GM18526 (cell line): ENCODE data around the gene FOSL1.

Experiments used
- POLR2A ChIP-seq: IDR thresholded peaks from 3 replicates; pipeline ENCODE4 v1.6.1; 2011; ENCODE audit not compliant: insufficient read length; ENCODE audit errors: extremely low read depth

Gene FOSL1

DNA sequence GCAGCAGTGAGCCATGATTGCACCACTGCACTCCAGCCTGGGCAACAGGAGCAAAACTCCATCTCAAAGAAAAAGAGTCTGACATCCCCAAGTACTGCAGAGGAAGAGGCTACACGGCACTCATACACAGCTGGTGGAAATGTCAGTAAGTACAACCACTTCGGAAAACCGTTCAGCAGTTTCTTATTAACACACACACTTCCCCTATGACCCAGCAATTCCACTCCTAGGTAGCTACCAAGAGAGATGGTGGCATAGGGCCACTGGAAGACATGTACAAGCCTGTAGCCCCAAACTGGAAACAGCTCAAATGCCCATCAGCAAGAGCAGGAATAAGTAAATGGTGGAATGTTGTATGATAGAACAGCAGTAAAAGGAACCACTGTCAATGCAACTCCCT, 22.4 kb upstream of the FOSL1 start:
- no peak for TF ChIP-seq POLR2A

- TF ChIP-seq POLR2A: no peak
These were observed 21.7 kb upstream of the FOSL1 start for GRCh38 chr11:65921876-65922275.

DNA sequence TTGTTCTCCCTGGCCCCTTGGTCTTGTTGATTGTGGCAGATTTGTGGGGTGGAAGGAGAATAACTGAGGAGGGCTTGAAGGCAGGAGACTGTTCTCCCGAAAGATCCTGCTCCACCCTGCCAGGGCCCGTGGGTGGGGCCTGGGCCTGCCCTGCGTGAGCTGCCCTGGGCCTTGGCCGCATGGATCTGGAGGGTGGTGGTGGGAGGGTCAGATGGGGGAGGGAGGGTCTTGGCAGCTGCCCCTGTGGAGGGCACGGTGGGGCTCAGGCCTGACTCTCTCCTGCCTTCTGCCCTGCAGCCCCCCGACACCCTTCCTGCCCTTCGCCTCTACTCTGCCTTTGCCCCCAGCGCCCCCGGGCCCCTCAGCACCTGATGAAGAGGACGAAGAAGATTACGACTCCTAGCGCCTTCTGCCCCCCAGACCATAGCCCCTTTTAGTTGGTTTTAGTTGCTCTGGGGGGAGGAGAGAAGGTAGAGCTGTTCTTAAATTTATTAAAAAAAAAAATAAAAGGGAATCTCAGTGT, 20.9 kb upstream of the FOSL1 start:
- no peak for TF ChIP-seq POLR2A

DNA sequence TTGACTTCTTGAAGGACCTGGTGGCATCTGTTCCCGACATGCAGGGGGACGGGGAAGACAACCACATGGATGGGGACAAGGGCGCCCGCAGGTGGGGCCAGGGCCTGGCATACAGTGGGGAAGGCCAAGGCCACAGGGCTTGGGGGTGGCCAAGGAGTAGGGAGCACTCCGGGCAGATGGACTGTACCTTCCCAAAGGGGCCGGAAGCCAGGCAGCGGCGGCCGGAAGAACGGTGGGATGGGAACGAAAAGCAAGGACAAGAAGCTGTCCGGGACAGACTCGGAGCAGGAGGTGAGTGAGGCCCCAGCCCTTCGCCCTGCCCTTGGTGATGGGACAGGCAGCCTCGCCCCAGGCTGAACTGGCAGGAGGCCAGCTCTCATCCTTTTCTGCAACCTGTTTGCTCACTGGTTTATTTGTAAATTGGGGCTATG, 20.2 kb upstream of the FOSL1 start:
- TF ChIP-seq POLR2A: no peak

- TF ChIP-seq POLR2A: no peak
These were observed 19.6 kb upstream of the FOSL1 start for GRCh38 chr11:65919573-65920371.

DNA sequence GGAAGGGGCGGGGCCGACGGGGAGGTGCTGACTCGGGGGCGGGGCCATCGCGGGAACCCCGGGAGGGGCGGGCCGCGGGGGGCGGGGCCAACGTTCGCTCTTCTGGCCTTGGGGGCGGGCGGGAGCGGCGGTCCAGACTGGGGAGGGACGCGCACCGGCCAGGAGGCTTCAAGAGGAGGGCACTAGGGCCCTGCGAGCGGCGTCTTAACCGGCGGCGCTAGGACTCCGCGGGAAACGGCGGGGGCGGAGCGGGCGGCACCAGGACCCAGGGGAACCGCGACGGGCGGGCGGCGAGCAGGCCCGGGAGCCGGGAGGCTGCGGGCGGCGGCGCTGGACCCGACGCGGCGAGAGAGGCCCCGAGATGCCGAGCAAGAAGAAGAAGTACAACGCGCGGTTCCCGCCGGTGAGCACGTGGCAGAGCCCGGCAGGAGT, 19.0 kb upstream of the FOSL1 start, which contains the start of gene DRAP1:
TSS of gene DRAP1 (plus strand) at position 286 of the 432 bp plus-strand sequence. CDS start at position 362, 76 bp downstream.
- TF ChIP-seq POLR2A: no peak

GRCh38 chr11:65918211-65919140, 18.3 kb upstream of the FOSL1 start, which contains the start of gene C11orf68:
C11orf68 (minus strand) TSS chr11:65919062; CDS start chr11:65919031, 31 bp downstream.
- TF ChIP-seq POLR2A: peak; percentile 73

- no peak for TF ChIP-seq POLR2A
These were observed 17.4 kb upstream of the FOSL1 start for GRCh38 chr11:65917434-65918210.

GRCh38 chr11:65917077-65917433, 16.9 kb upstream of the FOSL1 start:
- no peak for TF ChIP-seq POLR2A

DNA sequence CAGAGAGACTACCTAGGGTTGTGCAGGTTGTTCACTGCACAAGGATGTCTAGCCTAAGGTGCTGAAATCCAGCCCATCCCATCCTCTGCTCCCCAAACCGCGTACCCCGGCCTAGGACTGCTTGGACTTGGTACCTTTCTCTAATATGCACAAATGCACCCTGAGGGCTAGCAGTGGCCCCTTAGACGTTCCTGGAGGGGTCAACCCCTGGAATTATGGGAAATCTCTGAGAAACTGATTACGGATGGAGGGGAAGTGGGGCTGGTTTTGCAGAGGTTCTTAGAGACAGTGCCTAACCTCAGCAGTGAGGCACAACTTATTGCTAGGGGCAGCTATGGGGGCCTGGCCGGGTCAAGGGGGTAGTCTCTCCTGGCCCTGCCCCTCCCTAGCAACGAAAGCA, 16.2 kb upstream of the FOSL1 start:
- no peak for TF ChIP-seq POLR2A

DNA sequence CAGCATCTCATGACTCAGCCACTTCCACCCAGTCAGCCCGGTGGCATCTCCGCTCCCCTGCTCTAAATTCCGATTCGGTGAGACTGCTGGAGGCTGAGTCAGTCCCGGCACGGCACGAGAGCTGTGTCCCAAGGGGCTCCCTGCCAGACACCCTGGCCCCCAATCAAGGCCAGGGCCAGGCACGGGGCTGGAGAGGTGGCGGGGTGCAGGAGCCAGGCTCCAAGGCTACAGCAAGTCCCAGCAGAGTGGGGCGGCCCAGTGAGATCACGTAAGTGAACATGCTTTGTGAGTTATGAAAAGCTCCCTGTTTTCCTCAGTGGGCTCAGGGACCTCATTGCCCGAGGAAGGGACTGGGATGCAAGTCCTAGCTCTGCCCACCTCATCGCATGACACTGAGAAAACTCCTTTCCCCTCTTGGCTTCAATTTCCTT, 15.6 kb upstream of the FOSL1 start:
- TF ChIP-seq POLR2A: no peak

- peak; percentile 5 for TF ChIP-seq POLR2A
These were observed 15.1 kb upstream of the FOSL1 start for GRCh38 chr11:65915101-65915820.

- TF ChIP-seq POLR2A: no peak
These were observed 12.7 kb upstream of the FOSL1 start for GRCh38 chr11:65912845-65913244.
